Measurements from ENCODE around the gene CDH16.
A peak's percentile ranks its signal among the peaks of the same experiment; 100 is the strongest.

CDH16 gene

GRCh38 chr16:66881560-66881959 lies 37.1 kb downstream of the CDH16 start:
- DNase-seq: peak in 2 of 10 donors; percentile 14 to 33
- intact Hi-C loops (cut with DNase I): no loop called here

- intact Hi-C loops (cut with DNase I): no loop called here
- peak in 3 of 10 donors; percentile 17 to 86 (median 67) for DNase-seq
These were observed 37.7 kb downstream of the CDH16 start for GRCh38 chr16:66881014-66881417.

GRCh38 chr16:66880288-66881013 lies 38.2 kb downstream of the CDH16 start, which contains the start of gene PDP2:
TSS of gene PDP2 (plus strand) at chr16:66880515. CDS start at chr16:66884285, 3,770 bp downstream.
- intact Hi-C loops (cut with DNase I): no loop called here
- peak; percentile 91 to 100 (median 96) for DNase-seq

GRCh38 chr16:66878067-66878466 lies 40.6 kb downstream of the CDH16 start:
- intact Hi-C loops (cut with DNase I): no loop called here

GRCh38 chr16:66874079-66874775 lies 44.5 kb downstream of the CDH16 start:
- intact Hi-C loops (cut with DNase I): loop anchor here (5.0 kb wide), 2 partner anchors 42 to 322 kb away; partner anchors contain the start of genes CKLF, NAE1 and TK2
- no peak for DNase-seq

More at GRCh38 chr16:66878067-66878466, 40.6 kb downstream of the CDH16 start:
- peak in 3 of 10 donors; percentile 41 to 76 (median 72) for DNase-seq

GRCh38 chr16:66873685-66874055 lies 45.0 kb downstream of the CDH16 start:
- DNase-seq: no peak
- intact Hi-C loops (cut with DNase I): loop anchor here (5.0 kb wide), 2 partner anchors 41 to 321 kb away; partner anchors contain the start of genes CKLF, NAE1 and TK2

GRCh38 chr16:66872943-66873684 lies 45.6 kb downstream of the CDH16 start:
- DNase-seq: peak; percentile 79 to 98 (median 92)
- intact Hi-C loops (cut with DNase I): loop anchor here (5.0 kb wide), 2 partner anchors 41 to 321 kb away; partner anchors contain the start of genes CKLF, NAE1 and TK2

GRCh38 chr16:66872559-66872942 lies 46.1 kb downstream of the CDH16 start:
- intact Hi-C loops (cut with DNase I): loop anchor here (5.0 kb wide), 2 partner anchors 40 to 320 kb away; partner anchors contain the start of genes CKLF, NAE1 and TK2
- DNase-seq: peak in 1 of 10 donors; percentile 5

GRCh38 chr16:66871840-66872239 lies 46.8 kb downstream of the CDH16 start:
- no peak for DNase-seq
- intact Hi-C loops (cut with DNase I): loop anchor here (5.0 kb wide), 2 partner anchors 40 to 320 kb away; partner anchors contain the start of genes CKLF, NAE1 and TK2

- intact Hi-C loops (cut with DNase I): loop anchor here (5.0 kb wide), 2 partner anchors 39 to 319 kb away; partner anchors contain the start of genes CKLF, NAE1 and TK2
These were observed 47.3 kb downstream of the CDH16 start for GRCh38 chr16:66871363-66871762.

GRCh38 chr16:66869424-66869823 lies 49.3 kb downstream of the CDH16 start:
- intact Hi-C loops (cut with DNase I): loop anchor here (10.0 kb wide), 1 partner anchor 115 kb away; the partner anchor contains the start of gene DYNC1LI2
- DNase-seq: no peak

More at GRCh38 chr16:66871363-66871762, 47.3 kb downstream of the CDH16 start:
- DNase-seq: peak in 1 of 10 donors; percentile 5

GRCh38 chr16:66863707-66864106 lies 55.0 kb downstream of the CDH16 start:
- no peak for DNase-seq
- intact Hi-C loops (cut with DNase I): loop anchor here (10.0 kb wide), 1 partner anchor 109 kb away; the partner anchor contains the start of gene DYNC1LI2

GRCh38 chr16:66862023-66862520 lies 56.6 kb downstream of the CDH16 start:
- DNase-seq: peak in 3 of 10 donors; percentile 22 to 43 (median 23)
- intact Hi-C loops (cut with DNase I): loop anchor here (10.0 kb wide), 1 partner anchor 107 kb away; the partner anchor contains the start of gene DYNC1LI2

- DNase-seq: peak in 4 of 10 donors; percentile 30 to 83 (median 58)
These were observed 59.2 kb downstream of the CDH16 start for GRCh38 chr16:66859397-66860068.

GRCh38 chr16:66858740-66859396 lies 59.8 kb downstream of the CDH16 start:
- DNase-seq: peak in 4 of 10 donors; percentile 58 to 87 (median 78)
- intact Hi-C loops (cut with DNase I): no loop called here

More at GRCh38 chr16:66859397-66860068, 59.2 kb downstream of the CDH16 start:
- intact Hi-C loops (cut with DNase I): loop anchor here (10.0 kb wide), 1 partner anchor 105 kb away; the partner anchor contains the start of gene DYNC1LI2

Data from posterior cingulate gyrus (tissue), 11 donors.